NCI-H345 treated with DMSO at 0.1 percent for 48 hours (cell line): ENCODE measurements around the gene RAD21L1.
A peak's percentile ranks its signal among the peaks of the same experiment; 100 is the strongest.

Experiments
- DNase-seq: peaks from one replicate; lab custom pipeline; 2025; ENCODE audit not compliant: unreplicated experiment; lab: John Stamatoyannopoulos, UW

Gene RAD21L1

DNA sequence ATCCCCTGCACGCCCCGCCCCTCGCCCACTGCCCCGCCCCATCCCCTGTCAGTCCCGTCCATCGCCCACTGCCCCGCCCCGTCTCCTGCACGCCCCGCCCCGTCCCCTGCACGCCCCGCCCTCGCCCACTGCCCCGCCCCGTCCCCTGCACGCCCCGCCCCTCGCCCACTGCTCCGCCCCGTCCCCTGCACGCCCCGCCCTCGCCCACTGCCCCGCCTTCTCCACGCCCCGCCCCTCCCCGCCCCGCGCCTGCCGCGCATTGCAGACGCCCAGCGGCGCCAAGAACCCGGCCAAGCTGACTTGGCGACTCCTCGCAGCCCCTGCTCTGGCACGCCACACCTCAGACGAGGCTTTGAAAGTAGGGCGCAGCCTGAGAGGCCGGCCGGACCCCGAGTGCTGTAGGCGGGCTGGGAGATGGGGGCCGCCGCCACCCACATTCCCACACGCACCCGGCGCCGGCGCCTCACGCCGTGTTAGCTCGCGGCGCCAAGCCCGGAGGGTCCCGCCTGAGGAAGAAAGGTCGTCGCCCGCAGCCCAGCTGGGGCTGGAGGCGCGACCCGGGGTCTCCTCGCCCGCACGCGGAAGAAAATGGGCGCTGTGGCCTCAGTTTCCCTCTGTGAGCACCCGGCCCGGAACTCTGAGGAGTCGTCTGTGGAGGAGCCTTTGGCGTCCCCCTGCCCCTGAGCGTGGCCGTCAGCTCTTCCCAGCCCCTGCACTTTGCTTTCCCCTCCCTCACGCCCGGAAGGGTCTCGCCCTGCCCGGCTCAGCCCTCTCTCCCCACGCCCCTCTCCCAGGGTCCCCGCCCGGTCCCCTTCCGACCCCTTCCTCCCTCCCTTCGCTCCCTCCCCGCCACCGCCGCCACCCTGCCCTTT, at the start of gene RAD21L1:
Gene RAD21L1 (plus strand): TSS at position 262 of the 872 bp plus-strand sequence. CDS start 2,410 bp downstream, outside the sequence.
- no peak for DNase-seq

DNA sequence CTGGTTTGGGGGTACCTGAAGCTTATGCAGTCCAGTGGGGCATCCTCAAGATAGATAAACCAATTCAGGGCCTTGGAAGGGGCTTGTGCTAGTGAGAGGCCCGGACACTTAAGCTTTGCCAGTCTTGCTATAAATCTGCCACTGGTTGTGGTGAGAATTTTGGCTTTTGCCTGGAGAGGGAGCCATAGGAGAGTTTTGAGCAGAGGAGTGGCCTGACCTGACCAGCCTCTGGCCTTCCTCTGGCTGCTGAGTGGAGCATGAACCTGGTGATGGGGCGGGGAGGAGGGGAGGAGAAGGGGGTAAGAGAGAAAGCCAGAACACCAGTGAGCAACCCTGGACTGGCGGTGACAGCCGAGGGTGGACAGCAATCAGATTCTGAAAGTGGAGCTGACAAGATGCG, 48.2 kb upstream of the RAD21L1 start:
- DNase-seq = no peak

DNA sequence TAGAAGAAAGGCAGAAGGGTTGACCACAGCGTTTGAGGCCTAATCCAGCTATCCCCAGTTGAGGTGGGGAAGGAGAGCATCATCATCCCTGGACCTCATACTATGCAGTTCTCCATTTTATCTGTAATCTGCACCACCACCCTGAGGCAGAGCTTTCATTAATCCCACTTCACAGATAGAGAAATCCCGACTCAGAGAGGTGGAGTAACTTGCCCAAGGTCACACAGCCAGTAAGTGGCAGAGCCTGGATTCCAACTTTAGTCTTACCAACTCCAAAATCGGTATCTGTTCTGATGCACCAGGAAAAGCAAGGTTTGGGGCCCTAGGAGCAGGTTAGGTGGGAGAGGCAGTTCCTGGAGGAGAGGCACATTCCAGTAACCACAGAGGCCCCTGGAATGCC, 47.7 kb upstream of the RAD21L1 start:
- DNase-seq = no peak

DNA sequence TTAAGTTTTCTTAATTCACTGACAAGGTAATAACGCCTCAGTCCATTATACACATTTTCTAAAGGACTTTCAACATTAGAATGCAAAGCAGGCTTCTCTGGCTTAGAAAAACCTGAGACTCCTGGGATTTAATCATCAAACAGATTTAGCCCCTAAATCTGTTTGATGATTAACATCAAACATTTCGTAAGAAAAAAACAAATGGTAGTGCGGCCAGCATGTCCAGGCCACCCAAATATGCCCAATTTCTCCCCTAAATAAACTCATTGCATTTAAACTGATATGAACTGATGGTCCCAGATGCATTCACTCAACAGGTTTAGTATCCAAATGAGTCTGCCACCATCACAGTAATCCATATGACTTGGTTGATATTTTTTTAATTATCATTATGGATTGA, 47.2 kb upstream of the RAD21L1 start:
- DNase-seq = no peak

DNA sequence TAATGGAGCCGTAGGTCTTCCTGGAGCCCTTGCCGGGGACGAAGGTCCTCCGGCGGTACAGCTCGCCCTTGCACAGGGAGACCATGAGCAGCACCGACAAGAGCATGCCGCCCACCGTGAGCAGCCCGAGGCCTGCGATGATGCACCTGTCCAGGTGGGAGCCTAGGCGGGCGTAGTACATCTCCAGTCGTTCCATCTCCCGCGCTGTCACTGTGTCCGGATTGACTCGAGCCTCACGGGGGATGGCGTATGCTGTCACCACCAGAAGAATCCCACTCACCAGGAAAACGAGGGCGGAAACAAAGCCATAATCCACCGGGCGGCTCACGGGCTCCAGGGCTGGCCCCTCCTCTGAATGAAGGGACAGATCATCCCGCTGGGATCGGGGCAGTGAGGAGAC, 44.9 kb upstream of the RAD21L1 start:
- no peak for DNase-seq

DNA sequence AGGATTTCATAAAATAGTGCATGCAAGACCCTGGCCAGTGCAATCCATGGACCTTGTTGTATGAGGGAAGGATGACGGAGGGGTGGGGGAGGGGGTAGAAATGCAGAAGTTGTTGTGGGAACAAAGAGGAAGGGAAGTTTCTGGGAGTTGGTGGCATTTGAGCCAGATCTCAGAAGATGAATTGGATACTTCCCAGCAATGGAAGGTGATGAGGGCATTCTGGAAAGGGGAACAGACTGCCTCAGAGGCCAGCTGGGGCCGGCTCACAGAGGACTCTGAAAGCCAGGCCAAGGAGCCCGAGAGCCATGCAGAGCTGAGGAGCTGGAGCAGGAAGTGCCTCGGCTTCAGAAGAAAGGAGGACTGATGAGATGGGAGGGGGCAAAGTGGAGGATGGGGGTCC, 43.7 kb upstream of the RAD21L1 start:
- no peak for DNase-seq

DNA sequence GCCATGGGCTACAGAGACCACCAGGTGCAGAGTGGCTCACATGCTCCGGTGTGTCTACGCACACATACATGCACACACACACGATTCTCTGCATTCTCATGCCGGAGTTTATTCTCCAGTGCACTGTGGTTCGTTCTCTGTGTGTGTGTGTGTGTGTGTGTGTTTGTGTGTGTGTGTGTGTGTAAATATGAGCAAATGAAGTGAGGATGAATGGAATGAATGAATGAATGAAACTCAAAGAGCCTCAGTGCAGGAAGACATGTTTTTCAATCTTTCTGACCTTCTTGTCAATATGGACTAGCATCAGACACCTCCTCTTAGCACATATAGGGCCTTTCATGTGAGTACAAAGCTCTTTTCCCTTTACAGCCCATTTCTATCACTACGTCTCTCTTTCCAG, 42.7 kb upstream of the RAD21L1 start:
- DNase-seq = no peak

DNA sequence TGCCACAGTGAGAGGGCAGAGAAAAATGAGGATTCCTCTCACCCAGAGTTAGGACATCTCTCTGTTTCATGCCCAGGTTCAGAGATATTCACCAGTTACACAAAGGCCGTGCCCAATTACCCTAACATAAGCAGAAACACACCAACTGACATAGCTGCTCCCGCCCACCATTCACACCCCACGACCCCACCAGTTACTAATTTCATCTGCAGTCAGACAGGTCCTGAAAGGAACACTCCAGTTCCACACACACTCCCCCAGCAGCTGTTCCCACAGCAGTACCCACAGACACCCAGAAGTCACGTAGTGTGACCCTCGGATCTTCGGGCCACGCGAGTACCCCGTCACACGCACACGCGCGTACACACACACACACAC, 41.6 kb upstream of the RAD21L1 start:
- no peak for DNase-seq

DNA sequence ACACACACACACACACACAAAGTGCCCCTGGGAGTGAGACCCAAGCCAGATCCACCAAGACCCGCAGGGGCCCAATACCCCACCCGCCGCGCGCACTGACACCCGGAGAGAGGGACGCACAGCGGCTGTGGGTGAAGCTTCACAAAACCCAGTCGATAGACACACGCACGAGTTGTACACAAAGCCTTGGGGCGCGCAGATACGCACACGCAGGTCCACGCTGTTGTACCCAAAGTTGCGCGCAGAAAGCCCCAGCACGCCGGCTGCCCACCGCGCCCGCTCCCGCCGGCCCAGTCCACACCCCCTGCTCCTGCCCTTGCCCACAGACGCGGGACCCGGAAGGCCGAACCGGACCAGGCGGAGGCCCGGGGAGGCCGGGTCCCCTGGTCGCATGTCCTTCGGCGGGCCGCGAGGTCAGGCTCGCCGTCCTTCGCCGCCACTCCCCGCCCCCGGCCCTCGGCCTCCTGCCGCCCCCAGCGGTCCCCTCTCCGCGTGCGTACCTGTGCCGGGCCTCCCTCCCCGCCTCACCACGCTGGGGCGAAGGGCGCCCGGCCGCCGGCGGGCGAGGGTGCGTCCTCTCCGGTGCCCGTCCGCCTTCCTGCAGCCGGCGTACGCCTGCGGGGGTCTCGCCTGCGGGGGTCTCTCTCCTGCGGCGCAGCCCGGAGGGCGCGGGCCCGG, 41.1 kb upstream of the RAD21L1 start, which contains the start of gene TMEM74B:
Gene TMEM74B (minus strand): TSS at position 344 of the 678 bp plus-strand sequence. CDS start 1,180 bp downstream, outside the sequence.
- no peak for DNase-seq

DNA sequence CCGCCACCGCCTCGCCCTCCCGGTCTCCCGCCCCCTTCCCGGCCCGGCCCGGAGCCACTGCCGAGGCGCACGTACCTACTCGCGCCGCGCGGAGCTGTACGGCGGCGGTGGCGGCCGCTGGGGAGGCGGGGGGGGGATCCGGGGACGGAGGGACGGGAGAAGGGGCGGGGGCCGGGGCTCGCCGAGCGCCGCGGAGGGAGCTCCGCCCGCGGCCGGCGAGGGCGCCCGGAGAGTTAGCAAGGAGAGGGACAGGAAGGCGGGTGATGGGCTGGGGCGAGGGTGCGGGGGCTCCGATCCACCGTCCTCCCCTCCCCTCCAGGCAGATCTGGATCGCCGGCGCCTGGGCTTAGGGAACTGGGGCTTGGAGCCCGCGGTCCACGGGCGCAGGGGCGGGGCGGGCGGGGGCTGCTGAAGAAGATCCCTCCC, 40.5 kb upstream of the RAD21L1 start:
- DNase-seq = no peak

DNA sequence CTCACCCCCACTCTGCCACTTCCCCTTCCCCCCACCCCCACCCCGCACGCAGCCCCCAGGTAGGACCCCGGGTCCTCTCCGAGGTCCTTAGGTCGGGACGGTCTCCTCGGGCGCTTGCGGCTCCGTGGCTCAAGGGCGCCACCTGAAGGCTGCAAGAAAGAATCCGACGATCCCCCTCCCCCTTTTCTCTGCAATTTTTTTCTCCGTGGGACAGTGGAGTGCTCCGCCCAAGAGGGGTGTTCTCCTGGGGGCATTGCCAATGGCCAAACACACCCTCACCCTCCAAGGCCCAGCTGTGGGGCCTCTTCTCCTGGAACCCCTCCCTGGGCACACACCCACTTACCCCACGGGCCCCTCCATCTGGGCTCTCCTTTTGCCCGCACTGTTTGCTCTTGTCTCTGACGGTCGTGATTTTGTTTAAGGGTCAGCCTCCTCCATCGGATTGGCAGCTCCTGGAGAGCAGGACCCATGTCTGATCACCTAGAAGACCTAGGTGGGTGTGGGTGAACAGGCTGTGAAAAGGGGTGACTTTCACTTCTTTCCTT, 40.0 kb upstream of the RAD21L1 start:
- peak; percentile 13 for DNase-seq

DNA sequence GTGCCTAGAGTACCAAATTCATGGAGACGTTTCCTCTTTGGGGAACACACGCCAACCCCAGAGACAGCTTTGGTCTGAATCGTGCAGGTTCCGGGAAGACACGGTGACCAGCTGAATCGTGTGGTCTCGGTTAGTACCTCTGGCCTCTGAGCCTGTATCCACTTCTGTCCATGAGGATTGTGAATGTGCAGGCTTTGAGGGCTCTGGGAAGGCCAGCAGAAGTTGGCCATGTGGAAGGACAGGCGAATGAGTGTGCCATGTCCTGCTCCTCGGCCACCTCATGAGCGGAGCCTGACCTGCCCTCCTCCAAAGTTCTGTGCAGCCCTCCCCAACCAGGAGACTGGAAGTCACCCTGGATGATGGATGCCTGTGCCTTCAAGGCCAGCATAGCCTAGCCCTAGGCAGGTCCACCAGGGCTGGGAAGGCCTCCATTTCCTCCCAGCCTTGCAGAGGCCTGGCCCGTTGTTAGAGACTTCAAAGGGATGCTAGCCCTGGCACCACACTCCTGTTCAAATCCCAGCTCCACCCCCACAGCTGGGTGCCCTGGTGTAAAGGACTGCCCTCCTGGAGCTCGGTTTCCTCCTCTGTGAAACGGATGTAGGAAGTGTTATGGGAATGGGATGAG, 39.4 kb upstream of the RAD21L1 start:
- no peak for DNase-seq

DNA sequence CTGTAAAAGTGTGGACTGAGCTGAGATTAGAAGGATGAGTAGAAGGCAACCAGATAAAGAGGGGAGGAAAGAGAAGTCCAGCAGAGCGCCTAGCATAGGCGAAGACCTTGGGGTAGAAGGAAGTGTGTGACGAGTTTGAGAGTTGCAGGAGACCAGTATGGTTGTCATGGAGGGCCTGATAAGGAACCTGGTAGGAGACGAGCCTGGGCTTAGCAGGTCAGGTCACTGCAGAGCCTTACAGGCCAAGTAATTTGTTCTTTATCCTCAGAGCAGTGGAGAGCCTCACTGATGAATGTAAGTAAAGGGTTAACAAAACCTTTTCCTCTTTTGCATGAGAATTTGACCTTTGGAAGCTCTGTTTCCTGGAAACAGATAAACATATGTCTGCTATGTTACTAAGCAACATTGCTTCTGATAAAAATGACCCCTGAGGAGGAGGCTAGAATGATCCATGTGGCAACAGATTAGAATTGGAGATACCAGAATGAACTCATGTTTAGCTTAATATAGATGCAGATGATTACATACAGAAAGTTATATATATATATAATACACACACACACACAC, 38.2 kb upstream of the RAD21L1 start:
- DNase-seq = no peak

DNA sequence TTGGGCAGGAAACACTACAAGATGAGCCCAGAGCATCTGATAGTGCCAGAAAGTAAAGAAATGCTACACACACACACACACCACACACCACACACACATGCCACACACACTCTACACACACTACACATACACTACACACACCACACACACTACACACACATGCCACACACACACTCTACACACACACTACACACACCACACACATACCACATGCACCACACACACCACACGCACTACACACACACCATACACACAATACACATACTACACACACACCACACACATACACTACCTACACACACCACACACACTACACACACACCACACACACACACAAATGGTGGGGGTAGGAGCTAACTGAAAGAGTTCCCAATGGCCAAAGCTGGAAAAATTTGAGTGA, 37.5 kb upstream of the RAD21L1 start:
- no peak for DNase-seq

DNA sequence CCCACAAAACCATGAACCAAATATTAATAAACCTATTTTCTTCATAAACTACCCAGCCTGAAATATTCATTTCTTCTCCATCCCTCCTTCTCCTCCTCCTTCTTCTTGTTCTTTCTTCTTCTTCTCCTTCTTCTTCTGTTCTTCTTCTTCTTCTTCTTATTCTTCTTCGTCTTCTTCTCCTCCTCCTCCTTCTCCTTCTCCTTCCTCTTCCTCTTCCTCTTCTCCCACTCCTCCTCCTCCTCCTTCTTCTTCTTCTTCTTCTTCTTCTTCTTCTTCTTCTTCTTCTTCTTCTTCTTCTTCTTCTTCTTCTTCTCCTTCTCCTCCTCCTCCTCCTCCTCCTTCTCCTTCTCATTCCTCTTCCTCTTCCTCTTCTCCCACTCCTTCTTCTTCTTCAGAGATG, 36.0 kb upstream of the RAD21L1 start:
- DNase-seq = no peak

DNA sequence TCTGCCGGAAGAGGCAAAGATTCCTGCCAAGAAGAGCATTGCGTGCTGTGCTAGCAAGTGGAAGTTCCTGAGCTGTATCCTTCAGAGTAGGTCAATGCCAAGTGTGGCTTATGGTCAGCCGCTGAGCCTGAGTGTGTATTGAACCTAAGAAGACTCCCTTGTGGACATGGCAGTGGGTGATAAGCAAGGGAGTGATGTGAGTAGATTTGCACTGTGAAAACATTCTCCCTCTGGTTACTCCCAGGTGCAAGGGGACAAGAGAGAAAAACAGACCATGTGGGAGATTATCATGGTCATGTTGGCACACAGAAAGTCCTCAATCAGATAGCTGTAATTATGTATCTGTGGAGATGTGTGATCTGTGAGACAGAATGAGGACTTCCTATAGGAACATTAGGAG, 35.0 kb upstream of the RAD21L1 start:
- DNase-seq = no peak

DNA sequence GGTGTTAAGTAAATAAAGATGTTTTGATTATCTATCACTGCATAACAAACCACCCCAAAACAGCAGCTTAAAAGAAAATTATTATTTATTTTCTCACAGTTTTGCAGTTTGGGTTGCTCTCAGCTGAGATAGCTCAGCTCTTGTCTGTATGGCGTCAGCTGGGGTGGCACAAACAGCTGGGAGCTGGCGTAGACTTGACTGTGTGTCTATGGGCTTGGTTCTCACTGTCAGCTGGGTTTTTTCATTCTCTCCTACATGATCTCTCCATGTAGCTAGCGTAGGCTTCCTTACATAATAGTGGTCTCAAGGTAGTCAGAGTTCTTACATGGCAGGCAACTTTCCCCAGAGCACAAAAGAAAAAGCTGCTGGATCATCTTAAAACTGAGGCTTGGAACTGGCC, 34.5 kb upstream of the RAD21L1 start:
- no peak for DNase-seq

DNA sequence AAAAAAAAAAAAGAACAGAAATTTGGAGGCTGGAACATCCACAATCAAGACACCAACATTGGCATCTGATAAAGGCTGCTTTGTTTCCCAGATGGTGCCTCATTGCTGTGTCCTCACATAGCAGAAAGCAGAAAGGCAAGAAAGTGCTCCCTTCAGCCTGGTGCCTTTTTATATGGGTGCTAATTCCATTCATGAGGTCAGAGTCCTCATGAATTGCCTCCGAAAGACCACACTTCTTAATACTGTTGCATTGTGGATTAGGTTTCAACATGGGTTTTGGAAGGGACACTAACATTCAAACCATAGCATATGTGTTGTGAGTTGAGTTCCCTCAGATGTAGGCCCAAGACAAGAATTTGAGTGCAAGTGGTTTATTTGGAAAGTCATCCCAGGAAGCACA, 30.6 kb upstream of the RAD21L1 start:
- no peak for DNase-seq

DNA sequence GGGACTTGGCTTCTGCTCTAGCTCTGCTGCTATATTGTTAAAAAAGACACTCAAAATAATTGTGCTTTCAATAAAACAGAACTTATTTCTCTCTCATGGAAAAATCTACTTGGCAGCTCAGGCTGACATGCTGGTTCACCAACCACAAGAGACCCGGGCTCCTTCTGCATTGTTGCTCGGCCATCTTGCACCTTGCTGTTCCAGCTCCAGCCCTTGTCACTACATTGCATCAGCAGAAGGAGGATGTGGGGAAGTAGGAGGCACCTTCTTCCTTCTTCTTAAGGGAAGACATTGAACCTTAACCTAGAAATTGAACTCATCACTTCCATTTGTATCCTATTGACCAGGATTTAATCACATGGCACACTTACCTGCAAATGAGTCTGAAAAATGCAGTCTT, 29.2 kb upstream of the RAD21L1 start:
- no peak for DNase-seq

DNA sequence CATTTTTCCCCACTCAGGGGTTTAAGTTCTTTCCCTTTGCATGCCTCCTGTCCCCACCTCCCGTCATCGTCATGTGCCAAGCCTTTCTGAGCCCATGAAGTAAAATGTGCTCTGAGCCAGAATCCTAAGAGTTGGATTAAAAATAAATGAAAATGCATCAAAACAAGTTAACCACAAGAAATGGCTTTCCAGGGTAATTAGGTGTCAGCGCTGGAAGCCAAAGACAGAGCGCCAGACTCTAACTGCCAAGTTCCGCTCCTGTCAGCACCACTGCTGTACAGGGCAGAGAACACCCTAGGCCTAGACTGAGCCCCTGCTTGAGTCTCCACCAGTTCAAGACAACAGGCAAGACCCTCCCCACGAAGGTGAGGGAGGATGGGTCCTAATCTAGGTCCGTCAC, 28.0 kb upstream of the RAD21L1 start:
- no peak for DNase-seq

DNA sequence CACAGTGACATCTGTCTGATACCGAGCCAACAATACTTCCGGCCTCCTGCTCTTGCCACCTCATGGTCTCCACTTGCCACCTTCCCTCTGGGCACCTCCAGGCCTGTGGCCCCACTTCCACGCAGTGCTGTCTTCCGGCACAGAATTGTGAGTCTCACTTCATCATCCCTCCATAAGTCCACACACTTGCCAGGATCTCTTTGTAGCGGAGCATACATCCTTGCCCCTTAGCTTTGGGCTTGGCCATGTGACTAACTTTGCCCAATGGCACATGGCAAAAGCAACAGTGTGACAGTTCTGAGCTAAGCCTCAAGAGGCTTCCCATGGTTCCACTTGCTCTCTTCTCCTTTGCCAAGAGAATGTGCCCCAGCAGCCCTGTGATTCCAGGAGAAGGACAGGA, 27.1 kb upstream of the RAD21L1 start:
- no peak for DNase-seq
